ENCODE measurements around the gene TCAP.

DNA sequence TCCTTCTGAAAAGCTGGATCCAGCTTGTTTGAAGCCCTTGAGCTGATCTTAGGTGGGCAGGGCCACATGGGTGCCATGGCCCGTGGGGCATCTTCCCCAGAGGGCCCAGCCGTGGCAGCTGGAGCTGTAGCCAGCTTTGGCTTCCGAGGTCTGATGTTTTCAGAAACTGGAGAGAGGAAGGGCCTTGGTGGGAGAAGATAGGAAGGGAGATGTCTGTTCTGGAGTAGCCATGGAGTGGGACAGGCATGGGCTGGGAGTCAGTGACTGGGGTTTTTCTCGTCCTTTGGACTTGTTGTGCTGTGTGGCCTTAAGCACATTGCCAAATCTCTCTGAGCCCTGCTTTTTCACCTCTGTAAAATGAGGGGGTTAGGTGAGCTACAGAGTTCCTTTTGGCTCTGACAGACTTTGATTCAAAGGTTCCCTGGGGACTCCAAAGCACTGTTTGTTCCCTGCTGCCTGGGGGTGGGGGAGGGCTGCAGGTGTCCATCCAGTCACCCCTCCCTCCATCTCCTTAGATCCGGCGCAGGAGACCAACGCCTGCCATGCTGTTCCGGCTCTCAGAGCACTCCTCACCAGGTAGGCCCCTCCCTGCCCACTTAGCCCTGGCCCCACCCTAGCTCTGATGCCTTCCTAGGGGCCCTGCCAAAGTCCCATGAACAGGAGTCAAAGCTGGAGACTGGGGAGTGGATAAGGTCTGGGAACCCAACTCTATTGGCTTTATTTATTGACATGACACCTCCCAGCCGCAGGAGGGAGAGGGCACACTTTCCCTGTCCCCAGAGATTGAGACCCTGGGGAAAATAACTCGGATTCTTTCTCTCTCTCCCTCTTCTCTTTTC lies 36.3 kb upstream of the TCAP start:
- TF ChIP-seq, protein P1, sequence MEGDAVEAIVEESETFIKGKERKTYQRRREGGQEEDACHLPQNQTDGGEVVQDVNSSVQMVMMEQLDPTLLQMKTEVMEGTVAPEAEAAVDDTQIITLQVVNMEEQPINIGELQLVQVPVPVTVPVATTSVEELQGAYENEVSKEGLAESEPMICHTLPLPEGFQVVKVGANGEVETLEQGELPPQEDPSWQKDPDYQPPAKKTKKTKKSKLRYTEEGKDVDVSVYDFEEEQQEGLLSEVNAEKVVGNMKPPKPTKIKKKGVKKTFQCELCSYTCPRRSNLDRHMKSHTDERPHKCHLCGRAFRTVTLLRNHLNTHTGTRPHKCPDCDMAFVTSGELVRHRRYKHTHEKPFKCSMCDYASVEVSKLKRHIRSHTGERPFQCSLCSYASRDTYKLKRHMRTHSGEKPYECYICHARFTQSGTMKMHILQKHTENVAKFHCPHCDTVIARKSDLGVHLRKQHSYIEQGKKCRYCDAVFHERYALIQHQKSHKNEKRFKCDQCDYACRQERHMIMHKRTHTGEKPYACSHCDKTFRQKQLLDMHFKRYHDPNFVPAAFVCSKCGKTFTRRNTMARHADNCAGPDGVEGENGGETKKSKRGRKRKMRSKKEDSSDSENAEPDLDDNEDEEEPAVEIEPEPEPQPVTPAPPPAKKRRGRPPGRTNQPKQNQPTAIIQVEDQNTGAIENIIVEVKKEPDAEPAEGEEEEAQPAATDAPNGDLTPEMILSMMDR (optimal IDR thresholded peaks at IDR 0.05 in 1 of 3, IDR thresholded peaks at IDR 0.05 in 1 of 3, conservative IDR thresholded peaks at IDR 0.05 in 1 of 3; ENCODE audit: extremely low read depth in 1 of 3, insufficient read depth in 2 of 3, low read length in 3 of 3) = no peak
- no peak for TF ChIP-seq EZH2 (IDR thresholded peaks at IDR 0.05; ENCODE audit: low read length)

Measured in keratinocyte (primary cell).